GM12801 (cell line): ENCODE measurements around the gene SNX24.

ENCODE experiments used
- CTCF ChIP-seq: IDR thresholded peaks from one replicate; pipeline ENCODE4 v1.5.1; 2011; ENCODE audit warnings: control low read depth; ENCODE audit not compliant: insufficient read length; ENCODE audit errors: extremely low read depth

SNX24 gene

DNA sequence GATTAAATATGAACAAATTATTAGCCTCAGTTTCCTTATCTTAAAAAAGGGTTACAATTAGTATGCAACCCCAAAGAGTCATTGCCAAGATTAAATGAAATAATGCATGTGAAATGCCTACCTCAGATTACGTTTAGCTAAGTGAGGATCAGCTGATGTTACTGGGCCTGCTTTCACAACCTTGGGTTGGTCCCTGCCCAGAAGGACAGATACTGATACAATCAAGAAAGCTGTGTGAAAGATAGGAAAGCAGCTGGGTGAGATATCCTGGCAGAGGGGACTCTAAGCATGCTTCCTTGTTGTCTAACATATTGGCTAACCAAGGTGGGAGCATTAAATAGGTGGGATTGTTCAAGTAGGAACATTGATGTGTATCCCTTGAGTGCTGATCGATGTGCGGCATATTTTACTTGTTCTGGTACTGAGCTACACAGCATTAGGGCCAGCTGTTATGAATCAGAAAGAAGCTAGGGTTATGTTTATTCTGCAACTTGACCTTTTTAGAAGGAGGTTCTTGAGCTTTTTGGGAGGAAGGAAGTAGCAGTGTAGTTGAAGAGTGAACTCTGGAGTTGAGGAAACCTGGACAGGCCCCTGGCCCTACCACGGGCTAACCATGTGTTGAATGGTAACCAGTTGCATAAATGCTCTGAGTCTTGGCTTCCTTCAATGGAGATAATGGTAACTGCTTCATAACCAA lies 28.9 kb downstream of the SNX24 start:
- TF ChIP-seq CTCF = no peak

DNA sequence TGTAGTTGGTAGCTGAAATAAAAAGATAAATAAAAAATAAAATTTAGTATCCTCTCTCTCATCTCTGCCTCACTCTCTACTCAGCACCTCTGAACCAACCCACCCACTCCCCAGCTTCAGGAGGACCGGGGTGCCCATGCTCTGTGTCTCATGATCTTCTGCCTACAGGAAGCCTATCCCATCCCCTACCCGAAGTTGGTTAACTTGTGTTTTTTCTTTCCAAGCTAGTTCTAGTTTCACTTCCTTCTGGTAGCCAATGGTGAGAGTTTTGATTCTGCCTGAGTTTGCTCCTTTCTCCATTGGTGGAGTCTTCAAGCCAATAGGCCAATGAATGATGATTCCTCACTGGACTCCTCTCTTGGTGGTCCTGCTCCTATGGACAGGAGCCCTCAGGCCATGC lies 32.1 kb downstream of the SNX24 start:
- TF ChIP-seq CTCF = no peak

GRCh38 chr5:122879076-122879475 lies 33.7 kb downstream of the SNX24 start:
- TF ChIP-seq CTCF = no peak

DNA sequence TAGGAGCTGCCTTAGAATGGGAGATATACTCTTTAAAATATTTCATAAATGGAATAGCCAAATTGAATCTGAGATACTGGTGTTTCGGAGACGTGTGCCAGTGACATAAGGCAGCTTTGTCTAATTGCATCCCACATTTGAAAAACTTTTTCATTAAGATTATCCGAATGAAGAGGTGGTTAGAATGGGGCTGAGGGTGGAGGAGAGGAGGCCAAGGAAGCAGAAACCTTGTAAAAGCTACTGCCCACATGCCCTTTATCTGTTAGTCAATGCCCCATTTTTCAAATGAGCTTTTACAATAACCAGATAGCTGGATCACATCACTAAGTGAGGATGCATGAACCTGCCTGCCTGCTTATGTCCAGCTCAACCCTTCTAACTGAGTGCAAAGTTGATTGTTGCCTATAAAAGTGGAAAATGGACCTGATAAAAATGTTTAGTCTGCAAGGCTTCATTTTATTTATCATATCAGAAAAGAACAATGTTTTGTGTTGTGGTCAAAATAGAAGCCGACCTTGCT lies 34.8 kb downstream of the SNX24 start:
- no peak for TF ChIP-seq CTCF

DNA sequence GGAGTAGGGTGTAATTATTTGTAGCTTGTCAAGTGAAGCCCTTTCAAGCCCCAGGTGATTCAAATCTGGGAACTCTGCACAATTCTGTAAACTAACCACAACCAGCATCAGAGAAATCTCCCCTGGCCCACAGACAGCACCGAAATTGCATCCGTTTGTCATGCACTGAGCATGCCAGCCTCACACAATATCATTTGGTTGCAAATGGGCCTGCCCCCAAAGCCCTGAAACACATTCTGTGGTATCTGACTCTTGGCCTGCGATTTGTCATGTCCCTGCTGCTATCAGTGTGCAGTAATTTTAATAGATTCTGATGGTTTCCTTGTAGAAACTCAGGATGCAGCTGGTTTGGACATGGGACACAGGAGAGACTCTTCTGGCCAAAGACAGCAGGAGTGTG lies 35.3 kb downstream of the SNX24 start:
- no peak for TF ChIP-seq CTCF

- no peak for TF ChIP-seq CTCF
Measured at GRCh38 chr5:122882831-122883230, 37.4 kb downstream of the SNX24 start.

DNA sequence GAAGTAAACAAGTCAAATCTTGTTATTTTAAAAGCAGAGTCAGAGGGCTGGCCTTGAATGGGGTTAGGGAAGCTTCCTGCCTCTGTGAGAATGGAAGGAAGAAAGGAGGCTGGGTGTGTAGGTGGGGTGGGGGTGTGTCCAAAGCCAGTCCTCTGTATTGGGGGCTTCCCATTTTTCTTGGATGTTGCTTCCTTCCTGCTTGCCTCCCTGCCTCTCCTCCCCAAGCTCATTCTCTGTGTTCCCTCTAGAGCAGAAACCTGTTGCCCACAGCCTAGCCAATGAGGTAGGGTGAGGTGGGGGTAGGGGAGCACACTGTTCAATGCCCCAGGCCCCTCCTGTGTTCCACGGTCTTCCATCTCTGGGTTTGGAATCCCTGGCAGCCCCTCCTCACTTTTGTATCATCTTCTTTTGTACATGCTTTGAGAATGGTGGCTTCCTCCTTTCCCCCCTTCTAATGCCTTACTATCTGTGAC lies 39.7 kb downstream of the SNX24 start:
- TF ChIP-seq CTCF = no peak
